ENCODE data around the gene NR2F2. TPM values are rescaled to one million over a fixed set of nuclear protein-coding genes. Genes with fewer than 3 reads are reported as not detected.
A peak's percentile ranks its signal among the peaks of the same experiment; 100 is the strongest.

The NR2F2 gene
- total and polyA plus RNA-seq, 2 of the 13 experiments (the other 11 are each of a cell fraction or from before 2014, with no cell fraction given) = 3.5 to 4.7 TPM

DNA sequence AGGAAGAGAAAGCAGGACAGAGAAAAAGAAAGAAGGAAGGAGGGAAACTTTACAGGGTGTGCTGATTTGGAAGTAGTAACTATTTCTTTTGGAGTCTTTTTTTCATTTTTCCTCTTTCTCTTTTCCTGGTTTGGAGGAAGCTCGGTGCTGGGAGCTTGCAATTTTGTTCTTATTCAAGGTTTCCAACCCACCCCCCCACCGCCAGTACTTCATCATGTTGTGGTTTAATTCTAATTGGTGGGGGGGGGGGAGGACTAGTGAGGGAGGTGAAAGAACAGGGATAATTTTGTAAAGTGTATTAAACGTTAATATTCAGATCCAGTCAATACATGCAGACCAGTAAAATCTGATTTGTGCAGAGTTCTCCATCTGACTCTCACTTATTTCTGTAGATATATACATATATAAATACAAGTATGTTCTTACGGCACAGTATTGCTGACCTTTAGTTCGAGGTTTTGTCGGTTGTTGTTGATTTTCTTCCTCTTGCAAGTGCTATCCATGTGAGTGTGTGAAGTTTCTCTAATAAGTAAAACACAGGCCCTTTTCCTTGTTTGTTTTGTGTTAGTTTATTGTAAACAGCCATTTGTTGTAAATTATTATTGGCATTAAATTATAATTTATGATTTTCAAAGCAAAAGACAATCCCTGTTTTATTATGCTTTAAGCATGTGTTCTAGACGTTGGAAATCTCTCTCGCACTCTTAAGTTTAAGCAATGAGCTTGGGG, 9.3 kb downstream of the NR2F2 start:
- H4K20me1 ChIP-seq (ENCODE audit: insufficient read depth, low read length) = peaks cover 19% of the 10 kb centered on the region
- TF ChIP-seq, protein P1, sequence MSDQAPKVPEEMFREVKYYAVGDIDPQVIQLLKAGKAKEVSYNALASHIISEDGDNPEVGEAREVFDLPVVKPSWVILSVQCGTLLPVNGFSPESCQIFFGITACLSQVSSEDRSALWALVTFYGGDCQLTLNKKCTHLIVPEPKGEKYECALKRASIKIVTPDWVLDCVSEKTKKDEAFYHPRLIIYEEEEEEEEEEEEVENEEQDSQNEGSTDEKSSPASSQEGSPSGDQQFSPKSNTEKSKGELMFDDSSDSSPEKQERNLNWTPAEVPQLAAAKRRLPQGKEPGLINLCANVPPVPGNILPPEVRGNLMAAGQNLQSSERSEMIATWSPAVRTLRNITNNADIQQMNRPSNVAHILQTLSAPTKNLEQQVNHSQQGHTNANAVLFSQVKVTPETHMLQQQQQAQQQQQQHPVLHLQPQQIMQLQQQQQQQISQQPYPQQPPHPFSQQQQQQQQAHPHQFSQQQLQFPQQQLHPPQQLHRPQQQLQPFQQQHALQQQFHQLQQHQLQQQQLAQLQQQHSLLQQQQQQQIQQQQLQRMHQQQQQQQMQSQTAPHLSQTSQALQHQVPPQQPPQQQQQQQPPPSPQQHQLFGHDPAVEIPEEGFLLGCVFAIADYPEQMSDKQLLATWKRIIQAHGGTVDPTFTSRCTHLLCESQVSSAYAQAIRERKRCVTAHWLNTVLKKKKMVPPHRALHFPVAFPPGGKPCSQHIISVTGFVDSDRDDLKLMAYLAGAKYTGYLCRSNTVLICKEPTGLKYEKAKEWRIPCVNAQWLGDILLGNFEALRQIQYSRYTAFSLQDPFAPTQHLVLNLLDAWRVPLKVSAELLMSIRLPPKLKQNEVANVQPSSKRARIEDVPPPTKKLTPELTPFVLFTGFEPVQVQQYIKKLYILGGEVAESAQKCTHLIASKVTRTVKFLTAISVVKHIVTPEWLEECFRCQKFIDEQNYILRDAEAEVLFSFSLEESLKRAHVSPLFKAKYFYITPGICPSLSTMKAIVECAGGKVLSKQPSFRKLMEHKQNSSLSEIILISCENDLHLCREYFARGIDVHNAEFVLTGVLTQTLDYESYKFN (CRISPR knock-in tag; conservative IDR thresholded peaks at IDR 0.05) = 0 out of 2 replicates have a peak, but pooled peaks have one; percentile 1
- TF ChIP-seq ZNF232 (CRISPR knock-in tag; IDR thresholded peaks at IDR 0.05; ENCODE audit: borderline replicate concordance) = no peak
- TF ChIP-seq MEIS1 (CRISPR knock-in tag; IDR thresholded peaks at IDR 0.05; ENCODE audit: borderline replicate concordance) = 0 out of 2 replicates have a peak, but pooled peaks have one; percentile 3
- 60% methylated on average over 8 of the region's 8 CpGs for WGBS (ENCODE audit: low lambda C conversion rate)
- H3K9ac ChIP-seq (ENCODE audit: insufficient read depth, low read depth, low read length) = peak overlapping the region; percentile 45; the same call in 1 of the 2 replicates
- H3K79me2 ChIP-seq (ENCODE audit: insufficient read depth, low read length) = peaks cover 63% of the 10 kb centered on the region
- in situ Hi-C loops (cut with HindIII; ENCODE audit: extremely low pct_ligation_motif_present, low pct_unique_long_range_greater_than_20kb) (loop anchor here (10.0 to 25.0 kb wide), 6 partner anchors 165 to 1665 kb away; no protein-coding TSS in a partner anchor), intact Hi-C loops (cut with micrococcal nuclease; ENCODE audit: unreplicated experiment) (loop anchor here (1.0 to 2.0 kb wide), 2 partner anchors 9 to 15 kb away; partner anchors contain the start of gene NR2F2)
- DNase-seq (ENCODE audit: low spot score) (no peak), FAIRE-seq (no peak), ATAC-seq (no peak)
- peak overlapping the region; percentile 85 for H3K4me2 ChIP-seq (ENCODE audit: low read depth, low read length)
- H3K27ac ChIP-seq (ENCODE audit: extremely low read length, insufficient read depth, low read length) = peak overlapping the region; percentile 82
- H3K27me3 ChIP-seq (ENCODE audit: control insufficient read depth in 1 of 2, insufficient read depth in 2 of 2, low read length in 2 of 2) = no peaks in the 10 kb centered on the region
- H3K9me3 ChIP-seq (ENCODE audit: low read length) = no peaks in the 10 kb centered on the region
- no TSS peak for BruUV-seq (replicated peaks)
- H3K4me1 ChIP-seq (ENCODE audit: insufficient read depth, low read length) = peaks cover 45% of the 10 kb centered on the region
- CTCF ChIA-PET (ENCODE audit: low intra/inter-chr PET ratio, low total read pairs) = no interaction called here
- peak overlapping the region; percentile 27 to 82 (median 49); a peak in 5 of 6 replicates for H3K4me3 ChIP-seq (replicated peaks in 1 of 3; ENCODE audit: insufficient read depth in 1 of 3, low read depth in 2 of 3, low read length in 3 of 3)
- peaks cover 1 to 12% of the 10 kb centered on the region in 2 experiments; a peak in 3 of 5 replicates for H3K36me3 ChIP-seq (replicated peaks in 1 of 2; ENCODE audit: control insufficient read depth in 1 of 2, insufficient read depth in 2 of 2, low read length in 2 of 2)
- POLR2A ChIA-PET = interaction anchor here (1.3 to 1.9 kb wide), 4 partner anchors 10 to 1495 kb away, joined by 4 to 16 read pairs (median 7); partner anchors contain the start of gene NR2F2
- H2AFZ ChIP-seq (ENCODE audit: low read length) = no peak overlapping the region
